ENCODE measurements around the gene TIMM8B. TPM values are rescaled to one million over a fixed set of nuclear protein-coding genes. Genes with fewer than 3 reads are reported as not detected.

The TIMM8B gene
- total RNA-seq, 6 experiments from 2014 or later = 54.7 to 78.5 (median 64.2) TPM

DNA sequence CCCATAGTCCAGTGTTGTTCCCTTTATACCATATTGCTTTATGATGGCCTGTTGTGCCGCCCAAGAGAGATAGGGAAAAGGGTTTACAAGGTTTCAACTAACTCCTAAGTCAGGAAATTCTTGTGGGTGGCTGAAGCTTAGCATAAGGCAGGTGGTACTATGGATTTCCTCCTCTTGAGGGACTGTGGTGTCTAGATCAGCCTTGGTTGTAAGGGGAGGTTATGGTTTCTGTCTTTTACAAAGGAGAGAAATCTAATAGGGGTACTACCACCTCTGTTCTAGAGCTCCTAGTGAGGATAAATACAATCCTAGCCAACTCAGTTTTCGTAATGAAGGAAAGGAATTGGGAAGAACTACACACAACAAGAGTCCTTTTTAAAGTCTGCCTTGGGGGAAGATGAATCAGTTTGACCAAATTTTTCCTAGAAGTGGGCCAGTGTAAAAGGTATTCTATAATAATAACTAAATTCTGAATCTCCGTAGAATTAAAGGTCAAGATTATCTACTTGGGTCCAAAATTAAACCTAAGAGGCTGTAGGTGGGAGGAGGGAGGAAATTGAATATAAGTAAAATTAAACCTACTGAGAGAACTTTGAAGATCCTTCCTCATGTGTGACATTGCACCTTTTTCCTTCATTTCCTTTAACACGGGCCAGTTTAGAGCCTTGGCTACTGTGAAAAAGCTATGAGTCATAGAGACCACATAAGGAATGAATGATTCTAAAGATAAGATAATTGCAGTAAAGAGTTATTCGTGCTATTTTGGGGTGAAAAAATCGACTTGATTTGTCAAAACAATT, 44.2 kb downstream of the TIMM8B start:
- DNase-seq = peak; percentile 55
- H3K4me3 Mint-ChIP-seq = no peak overlapping the region; the same call in 1 of the 2 replicates
- peak overlapping the region; percentile 83 for H3K27ac Mint-ChIP-seq
- H3K9me3 Mint-ChIP-seq = no peaks in the 10 kb centered on the region
- TF ChIP-seq, protein P1, sequence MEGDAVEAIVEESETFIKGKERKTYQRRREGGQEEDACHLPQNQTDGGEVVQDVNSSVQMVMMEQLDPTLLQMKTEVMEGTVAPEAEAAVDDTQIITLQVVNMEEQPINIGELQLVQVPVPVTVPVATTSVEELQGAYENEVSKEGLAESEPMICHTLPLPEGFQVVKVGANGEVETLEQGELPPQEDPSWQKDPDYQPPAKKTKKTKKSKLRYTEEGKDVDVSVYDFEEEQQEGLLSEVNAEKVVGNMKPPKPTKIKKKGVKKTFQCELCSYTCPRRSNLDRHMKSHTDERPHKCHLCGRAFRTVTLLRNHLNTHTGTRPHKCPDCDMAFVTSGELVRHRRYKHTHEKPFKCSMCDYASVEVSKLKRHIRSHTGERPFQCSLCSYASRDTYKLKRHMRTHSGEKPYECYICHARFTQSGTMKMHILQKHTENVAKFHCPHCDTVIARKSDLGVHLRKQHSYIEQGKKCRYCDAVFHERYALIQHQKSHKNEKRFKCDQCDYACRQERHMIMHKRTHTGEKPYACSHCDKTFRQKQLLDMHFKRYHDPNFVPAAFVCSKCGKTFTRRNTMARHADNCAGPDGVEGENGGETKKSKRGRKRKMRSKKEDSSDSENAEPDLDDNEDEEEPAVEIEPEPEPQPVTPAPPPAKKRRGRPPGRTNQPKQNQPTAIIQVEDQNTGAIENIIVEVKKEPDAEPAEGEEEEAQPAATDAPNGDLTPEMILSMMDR (IDR thresholded peaks at IDR 0.05) = no peak
- no peaks in the 10 kb centered on the region; the same call in 1 of the 2 replicates for H3K27me3 Mint-ChIP-seq (ENCODE audit: insufficient read depth)
- H3K36me3 Mint-ChIP-seq (ENCODE audit: low read depth) = peaks cover 33% of the 10 kb centered on the region
- H3K4me1 Mint-ChIP-seq (ENCODE audit: low read depth) = peaks cover 26% of the 10 kb centered on the region

DNA sequence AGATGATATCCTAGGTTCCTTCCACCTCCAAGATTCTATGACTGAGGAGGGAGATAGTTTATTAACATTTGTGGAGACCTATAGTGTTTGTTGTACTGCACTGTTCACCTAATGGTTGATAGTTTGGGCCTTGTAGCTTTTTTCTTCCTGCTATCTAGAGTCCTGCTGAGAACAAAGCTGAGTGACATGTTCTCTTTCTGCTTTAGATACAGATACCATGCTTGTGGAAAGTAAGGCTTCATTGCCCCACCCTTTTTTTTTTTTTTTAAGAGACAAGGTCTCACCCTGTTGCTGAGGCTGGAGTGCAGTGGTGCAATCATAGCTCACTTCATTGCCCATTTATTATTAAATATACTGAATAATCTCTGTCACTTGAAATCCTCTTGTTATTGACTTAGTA, 49.0 kb downstream of the TIMM8B start:
- Mint-ChIP-seq H3K9me3 (no peaks in the 10 kb centered on the region), H3K27me3 (ENCODE audit: insufficient read depth) (no peaks in the 10 kb centered on the region; the same call in 1 of the 2 replicates), H3K27ac (no peak overlapping the region), H3K36me3 (ENCODE audit: low read depth) (peaks cover 23% of the 10 kb centered on the region), H3K4me1 (ENCODE audit: low read depth) (peaks cover 16% of the 10 kb centered on the region), H3K4me3 (no peak overlapping the region)
- no peak for DNase-seq
- TF ChIP-seq, protein P1 (IDR thresholded peaks at IDR 0.05) = no peak

Other genes with a start within 250 kb of the TIMM8B start
- 10 to 100 TPM; 31.1 to 44.2 (median 36.5) TPM for gene ALG9, start 215.2 kb downstream of the TIMM8B start, total RNA-seq (2021; fragmentation: NEBNext Ultra II Directional; extraction: Animal tissue kit (Norgen Biotek cat#: 25700))
- 1 to 10 TPM; 1.4 to 2.4 (median 2.0) TPM for gene FDXACB1, start 207.6 kb downstream of the TIMM8B start, total RNA-seq (2021; fragmentation: NEBNext Ultra II Directional; extraction: Animal tissue kit (Norgen Biotek cat#: 25700))
- 10 to 100 TPM; 10.3 to 15.6 (median 12.5) TPM for gene CFAP68, start 207.2 kb downstream of the TIMM8B start, total RNA-seq (2021; fragmentation: NEBNext Ultra II Directional; extraction: Animal tissue kit (Norgen Biotek cat#: 25700))
- gene CRYAB, start 175.0 kb downstream of the TIMM8B start, total RNA-seq (2021; fragmentation: NEBNext Ultra II Directional; extraction: Animal tissue kit (Norgen Biotek cat#: 25700)) = 100 to 1,000 TPM in 4 of 6 experiments, 10 to 100 TPM in 2; 49.6 to 125 (median 103) TPM
- 1 to 10 TPM; 1.7 to 7.8 (median 5.4) TPM for gene HSPB2, start 174.0 kb downstream of the TIMM8B start, total RNA-seq (2021; fragmentation: NEBNext Ultra II Directional; extraction: Animal tissue kit (Norgen Biotek cat#: 25700))
- under 1 TPM; 0.35 to 0.96 (median 0.64) TPM for gene C11orf52, start 167.8 kb downstream of the TIMM8B start, total RNA-seq (2021; fragmentation: NEBNext Ultra II Directional; extraction: Animal tissue kit (Norgen Biotek cat#: 25700))
- gene DIXDC1, start 149.4 kb downstream of the TIMM8B start, total RNA-seq (2021; fragmentation: NEBNext Ultra II Directional; extraction: Animal tissue kit (Norgen Biotek cat#: 25700)) = 10 to 100 TPM in 1 of 6 experiments, 1 to 10 TPM in 5; 8.4 to 11.2 (median 9.7) TPM
- gene DLAT, start 61.3 kb downstream of the TIMM8B start, total RNA-seq (2021; fragmentation: NEBNext Ultra II Directional; extraction: Animal tissue kit (Norgen Biotek cat#: 25700)) = 10 to 100 TPM; 35.9 to 44.2 (median 42.1) TPM
- 1 to 10 TPM in 4 of 6 experiments, under 1 TPM in 2; 0.59 to 1.5 (median 1.1) TPM for gene PIH1D2, start 12.7 kb downstream of the TIMM8B start, total RNA-seq (2021; fragmentation: NEBNext Ultra II Directional; extraction: Animal tissue kit (Norgen Biotek cat#: 25700))
- gene NKAPD1, start 12.5 kb downstream of the TIMM8B start, total RNA-seq (2021; fragmentation: NEBNext Ultra II Directional; extraction: Animal tissue kit (Norgen Biotek cat#: 25700)) = 10 to 100 TPM; 17.0 to 22.2 (median 19.8) TPM
- gene SDHD, start 117 bp upstream of the TIMM8B start, total RNA-seq (2021; fragmentation: NEBNext Ultra II Directional; extraction: Animal tissue kit (Norgen Biotek cat#: 25700)) = 100 to 1,000 TPM in 1 of 6 experiments, 10 to 100 TPM in 5; 81.8 to 105 (median 91.5) TPM
- 1 to 10 TPM in 4 of 6 experiments, under 1 TPM in 2; 0.83 to 1.5 (median 1.2) TPM for gene IL18, start 77.3 kb upstream of the TIMM8B start, total RNA-seq (2021; fragmentation: NEBNext Ultra II Directional; extraction: Animal tissue kit (Norgen Biotek cat#: 25700))
- gene TEX12, start 80.6 kb upstream of the TIMM8B start, total RNA-seq (2021; fragmentation: NEBNext Ultra II Directional; extraction: Animal tissue kit (Norgen Biotek cat#: 25700)) = not detected
- 1 to 10 TPM in 5 of 6 experiments, under 1 TPM in 1; 0.83 to 2.0 (median 1.3) TPM for gene BCO2, start 88.8 kb upstream of the TIMM8B start, total RNA-seq (2021; fragmentation: NEBNext Ultra II Directional; extraction: Animal tissue kit (Norgen Biotek cat#: 25700))
- gene PTS, start 139.7 kb upstream of the TIMM8B start, total RNA-seq (2021; fragmentation: NEBNext Ultra II Directional; extraction: Animal tissue kit (Norgen Biotek cat#: 25700)) = 10 to 100 TPM; 73.1 to 78.9 (median 75.7) TPM
- not detected for gene PLET1, start 174.1 kb upstream of the TIMM8B start, total RNA-seq (2021; fragmentation: NEBNext Ultra II Directional; extraction: Animal tissue kit (Norgen Biotek cat#: 25700))